Loucy (cell line): ENCODE data around the gene PRKN.

ENCODE experiments used
- H2AFZ ChIP-seq: fragments of 200-600 bp; sonication (generic); 2 replicates; pipeline ENCODE4 v1.6.0; 2016; ENCODE audit warnings: antibody characterized with exemption, mild to moderate bottlenecking, low read length, moderate library complexity
- H3F3A ChIP-seq: fragments of 200-600 bp; 2 replicates; pipeline ENCODE4 v1.6.0; 2016; ENCODE audit warnings: antibody characterized with exemption, low read depth, mild to moderate bottlenecking
- H3K27me3 ChIP-seq: fragments of 200-600 bp; sonication (generic); 2 replicates; pipeline ENCODE4 v1.6.1; 2014; ENCODE audit warnings: low read length, mild to moderate bottlenecking; ENCODE audit not compliant: insufficient read depth, poor library complexity, severe bottlenecking
- H3K36me3 ChIP-seq: fragments of 200-600 bp; sonication (generic); 2 replicates; pipeline ENCODE4 v1.6.1; 2016; ENCODE audit warnings: low read length; ENCODE audit not compliant: insufficient read depth
- H3K4me1 ChIP-seq: fragments of 200-600 bp; sonication (generic); 2 replicates; pipeline ENCODE4 v1.5.1; 2014; ENCODE audit warnings: low read length, mild to moderate bottlenecking; ENCODE audit not compliant: insufficient read depth, poor library complexity, severe bottlenecking
- H3K4me2 ChIP-seq: fragments of 200-600 bp; sonication (generic); 2 replicates; pipeline ENCODE4 v1.6.0; 2014; ENCODE audit warnings: antibody characterized with exemption, low read length, low read depth, mild to moderate bottlenecking; ENCODE audit not compliant: poor library complexity, severe bottlenecking
- H3K4me3 ChIP-seq: fragments of 200-600 bp; sonication (generic); 2 replicates; pipeline ENCODE4 v1.5.1; 2014; ENCODE audit warnings: low read length, mild to moderate bottlenecking, mixed read lengths; ENCODE audit not compliant: poor library complexity, severe bottlenecking
- H3K79me2 ChIP-seq: fragments of 200-600 bp; sonication (generic); 2 replicates; pipeline ENCODE4 v1.6.1; 2014; ENCODE audit warnings: low read length; ENCODE audit not compliant: insufficient read depth
- H3K9ac ChIP-seq: fragments of 200-600 bp; sonication (generic); 2 replicates; pipeline ENCODE4 v1.6.0; 2014; ENCODE audit warnings: mild to moderate bottlenecking, low read depth, low read length, moderate library complexity; ENCODE audit not compliant: poor library complexity, severe bottlenecking
- H3K9me2 ChIP-seq: fragments of 200-600 bp; sonication (generic); replicated peaks from 2 replicates; pipeline ENCODE4 v1.6.1; 2016; ENCODE audit warnings: low read depth, low read length, mixed read lengths
- H3K9me3 ChIP-seq: fragments of 200-600 bp; sonication (generic); 2 replicates; pipeline ENCODE4 v1.6.1; 2014; ENCODE audit warnings: mild to moderate bottlenecking, antibody characterized with exemption, low read length, low read depth; ENCODE audit not compliant: insufficient read depth
- H4K20me1 ChIP-seq: fragments of 200-600 bp; sonication (generic); 2 replicates; pipeline ENCODE4 v1.6.0; 2014; ENCODE audit warnings: antibody characterized with exemption, low read length, mild to moderate bottlenecking; ENCODE audit not compliant: insufficient read depth, poor library complexity, severe bottlenecking
- CTCF ChIP-seq: fragments of 200-600 bp; sonication (generic); conservative IDR thresholded peaks from 2 replicates; pipeline ENCODE4 v1.5.1; 2014; ENCODE audit warnings: mild to moderate bottlenecking, antibody characterized with exemption, low read length
- EZH2phosphoT487 ChIP-seq: fragments of 200-600 bp; IDR thresholded peaks from 2 replicates; pipeline ENCODE4 v1.6.1; 2018; ENCODE audit warnings: antibody characterized with exemption, mild to moderate bottlenecking, moderate library complexity, borderline replicate concordance

Gene PRKN

DNA sequence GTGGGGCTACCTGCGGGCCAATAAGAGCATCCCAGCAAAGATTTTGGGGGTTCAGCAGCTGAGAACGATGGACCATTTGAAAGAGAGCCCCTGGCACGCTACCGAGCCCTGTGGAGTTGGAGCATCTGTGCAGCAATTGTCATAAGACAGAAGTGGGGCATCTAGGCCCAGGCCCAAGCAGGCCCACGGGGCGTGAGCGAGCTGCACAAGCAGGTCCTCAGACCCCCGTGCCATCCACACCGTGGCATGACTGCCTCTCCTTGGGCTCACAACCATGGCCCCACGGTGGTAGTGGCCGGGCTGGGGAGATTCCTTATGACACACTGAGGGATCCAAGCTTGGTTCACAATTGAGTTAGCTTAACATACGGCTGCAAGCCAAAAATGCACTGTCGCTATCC lies 1350.5 kb downstream of the PRKN start:
- H3K4me2 ChIP-seq: no peak overlapping the region
- no peak overlapping the region for H3K4me3 ChIP-seq
- TF ChIP-seq CTCF (no peak), EZH2phosphoT487 (no peak)

DNA sequence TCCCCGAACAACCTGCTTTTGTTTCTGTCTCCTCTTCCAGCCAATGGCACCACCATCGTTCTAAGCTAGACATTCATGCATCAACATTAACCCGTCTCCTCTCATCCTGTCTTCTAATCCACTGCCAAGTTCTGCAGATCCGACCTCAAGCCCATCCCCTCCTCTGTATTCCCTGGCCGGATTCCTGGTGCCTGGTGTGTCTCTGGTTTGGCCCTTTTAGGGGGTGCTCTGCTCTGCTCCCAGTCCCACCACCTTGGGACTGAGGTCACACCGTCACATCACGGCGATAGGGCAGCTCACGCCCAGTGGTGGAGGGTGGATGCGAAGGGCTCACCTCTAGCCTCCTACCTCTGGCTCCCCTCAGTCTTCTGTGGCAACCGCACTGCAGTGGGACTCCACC lies 1351.2 kb downstream of the PRKN start:
- H3K9me2 ChIP-seq: no peaks in the 10 kb centered on the region
- no peaks in the 10 kb centered on the region for H3K9me3 ChIP-seq
- no peaks in the 10 kb centered on the region for H3F3A ChIP-seq
- H3K27me3 ChIP-seq: no peaks in the 10 kb centered on the region
- H3K36me3 ChIP-seq: no peaks in the 10 kb centered on the region
- H3K79me2 ChIP-seq: no peaks in the 10 kb centered on the region
- no peaks in the 10 kb centered on the region for H4K20me1 ChIP-seq
- no peak overlapping the region for H3K4me3 ChIP-seq
- H3K4me2 ChIP-seq: no peak overlapping the region
- H2AFZ ChIP-seq: no peak overlapping the region
- TF ChIP-seq EZH2phosphoT487 (no peak), CTCF (no peak)
- no peaks in the 10 kb centered on the region for H3K4me1 ChIP-seq
- no peak overlapping the region for H3K9ac ChIP-seq

More for the DNA sequence above, 1350.5 kb downstream of the PRKN start:
- H3K9me3 ChIP-seq: no peaks in the 10 kb centered on the region
- no peaks in the 10 kb centered on the region for H4K20me1 ChIP-seq
- no peaks in the 10 kb centered on the region for H3K4me1 ChIP-seq
- no peaks in the 10 kb centered on the region for H3K36me3 ChIP-seq
- H3K79me2 ChIP-seq: no peaks in the 10 kb centered on the region
- H3K27me3 ChIP-seq: no peaks in the 10 kb centered on the region
- H3K9me2 ChIP-seq: no peaks in the 10 kb centered on the region
- H2AFZ ChIP-seq: no peak overlapping the region
- no peak overlapping the region for H3K9ac ChIP-seq
- no peaks in the 10 kb centered on the region for H3F3A ChIP-seq

DNA sequence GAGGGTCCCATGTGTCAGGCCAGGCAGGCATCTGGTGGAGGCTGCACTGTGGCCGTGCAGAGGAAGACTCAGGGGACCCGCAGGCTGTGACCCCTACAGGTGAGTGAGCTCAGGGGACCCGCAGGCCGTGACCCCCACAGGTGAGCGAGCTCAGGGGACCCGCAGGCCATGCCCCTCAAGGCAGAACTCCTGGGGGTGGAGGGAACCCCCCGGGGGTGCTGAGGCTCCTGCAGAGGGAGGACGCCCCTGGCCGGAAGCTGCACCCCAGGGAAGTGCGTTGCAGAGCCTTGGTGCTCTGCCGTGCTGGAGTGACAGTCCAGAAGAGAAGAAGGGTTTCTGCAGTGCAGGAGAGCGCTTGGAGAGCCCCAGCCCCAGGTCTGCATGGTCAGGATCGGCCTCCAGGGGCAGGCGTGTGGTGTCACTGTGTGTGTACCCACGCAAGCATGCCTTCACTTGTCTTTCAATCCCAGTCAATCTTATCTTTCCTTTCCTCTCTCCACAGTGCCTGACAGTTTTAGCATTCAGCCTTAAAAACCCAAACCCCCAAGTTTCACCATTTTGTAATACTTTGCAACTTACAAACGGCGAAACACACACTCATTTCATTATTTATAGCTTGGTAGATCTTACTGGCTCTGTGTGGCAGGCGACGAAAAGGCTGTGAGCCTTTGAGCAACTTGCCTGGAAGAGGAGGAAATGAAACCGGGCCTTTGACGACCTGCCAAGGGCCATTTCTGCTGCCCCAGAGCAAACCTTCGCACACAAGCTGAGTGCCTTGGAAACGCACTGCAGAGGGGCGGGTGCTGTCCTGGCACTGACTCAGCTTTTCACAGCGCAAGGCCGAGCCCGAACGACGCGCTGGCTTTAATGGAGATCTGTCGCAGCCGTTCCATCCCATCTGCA lies 1352.3 kb downstream of the PRKN start:
- Histone ChIP-seq H3K4me1 (no peaks in the 10 kb centered on the region), H3K9ac (no peak overlapping the region), H3K4me2 (no peak overlapping the region), H3K27me3 (no peaks in the 10 kb centered on the region), H3K9me3 (no peaks in the 10 kb centered on the region), H3K36me3 (no peaks in the 10 kb centered on the region), H3K4me3 (no peak overlapping the region), H3K9me2 (no peaks in the 10 kb centered on the region), H3K79me2 (no peaks in the 10 kb centered on the region), H3F3A (no peaks in the 10 kb centered on the region), H2AFZ (no peak overlapping the region), H4K20me1 (no peaks in the 10 kb centered on the region)
- TF ChIP-seq EZH2phosphoT487 (no peak), CTCF (no peak)
